ENCODE results near the gene PSKH1. TPM values are rescaled to one million over a fixed set of nuclear protein-coding genes. Genes with fewer than 3 reads are reported as not detected.
A peak's percentile ranks its signal among the peaks of the same experiment; 100 is the strongest.

The PSKH1 gene
- total and polyA plus RNA-seq, 4 donors, result 8.3 to 23.8 (median 13.8) TPM

GRCh38 chr16:67844497-67844896 lies 48.6 kb upstream of the PSKH1 start:
- Histone ChIP-seq H3K9me3 (ENCODE audit: control insufficient read depth in 4 of 4, low read length in 3 of 4) (no peaks in the 10 kb centered on the region), H3K27ac (ENCODE audit: low read depth in 1 of 2, low read length in 2 of 2) (no peak overlapping the region), H3K4me3 (ENCODE audit: low read depth in 1 of 3, low read length in 3 of 3) (no peak overlapping the region), H3K9ac (ENCODE audit: low read depth in 1 of 2, low read length in 2 of 2) (no peak overlapping the region), H3K36me3 (ENCODE audit: control insufficient read depth in 4 of 4, insufficient read depth in 3 of 4, low read depth in 1 of 4, low read length in 3 of 4) (no peaks in the 10 kb centered on the region), H3K27me3 (ENCODE audit: control insufficient read depth in 4 of 4, insufficient read depth in 4 of 4, low read length in 3 of 4) (no peaks in the 10 kb centered on the region), H3K4me1 (ENCODE audit: control insufficient read depth in 4 of 4, insufficient read depth in 4 of 4, low read length in 3 of 4) (peaks cover 14 to 54% (median 42%) of the 10 kb centered on the region in 4 donors)
- 89% methylated on average over 4 of the region's 4 CpGs for WGBS
- DNase-seq (ENCODE audit: low spot score), result no peak
- no peak for TF ChIP-seq SP1 (IDR thresholded peaks at IDR 0.05)
- no peak for TF ChIP-seq FOXA2 (IDR thresholded peaks at IDR 0.05)
- TF ChIP-seq EGR1 (IDR thresholded peaks at IDR 0.05; ENCODE audit: low read depth in 2 of 2), result no peak
- no peak for TF ChIP-seq RXRA (IDR thresholded peaks at IDR 0.05)
- no peak for TF ChIP-seq JUND (IDR thresholded peaks at IDR 0.05)
- TF ChIP-seq CTCF (IDR thresholded peaks at IDR 0.05; ENCODE audit: low read depth, low read length, missing input control), result no peak
- no peak for TF ChIP-seq FOXA1 (IDR thresholded peaks at IDR 0.05)
- TF ChIP-seq MAX (IDR thresholded peaks at IDR 0.05), result no peak
- no peak for TF ChIP-seq GABPA (IDR thresholded peaks at IDR 0.05 in 1 of 2, conservative IDR thresholded peaks at IDR 0.05 in 1 of 2)
- TF ChIP-seq NR2F2 (IDR thresholded peaks at IDR 0.05), result no peak
- no peak for TF ChIP-seq ZBTB33 (IDR thresholded peaks at IDR 0.05)
- TF ChIP-seq HNF4A (conservative IDR thresholded peaks at IDR 0.05), result no peak

- DNase-seq (ENCODE audit: low spot score), result no peak
- H3K9me3 ChIP-seq (ENCODE audit: control insufficient read depth in 4 of 4, low read length in 3 of 4), result no peaks in the 10 kb centered on the region
- H3K27me3 ChIP-seq (ENCODE audit: control insufficient read depth in 4 of 4, insufficient read depth in 4 of 4, low read length in 3 of 4), result no peaks in the 10 kb centered on the region
- WGBS, result 82% methylated on average over 5 of the region's 5 CpGs
- TF ChIP-seq FOXA1 (IDR thresholded peaks at IDR 0.05) (no peak), TAF1 (conservative IDR thresholded peaks at IDR 0.05) (no peak), HNF4A (conservative IDR thresholded peaks at IDR 0.05) (no peak), NR2F2 (IDR thresholded peaks at IDR 0.05) (no peak), RAD21 (IDR thresholded peaks at IDR 0.05) (no peak), CTCF (IDR thresholded peaks at IDR 0.05; ENCODE audit: low read depth, low read length, missing input control) (no peak)
- H3K4me1 ChIP-seq (ENCODE audit: control insufficient read depth in 4 of 4, insufficient read depth in 4 of 4, low read length in 3 of 4), result peaks cover 14 to 54% (median 42%) of the 10 kb centered on the region in 4 donors
- no peaks in the 10 kb centered on the region for H3K36me3 ChIP-seq (ENCODE audit: control insufficient read depth in 4 of 4, insufficient read depth in 3 of 4, low read depth in 1 of 4, low read length in 3 of 4)
- H3K4me3 ChIP-seq (ENCODE audit: low read depth in 1 of 3, low read length in 3 of 3), result peak overlapping the region; percentile 60 to 84 (median 80)
- H3K9ac ChIP-seq (ENCODE audit: low read depth in 1 of 2, low read length in 2 of 2), result peak overlapping the region; percentile 80 to 81
- peak overlapping the region; percentile 89 to 97 for H3K27ac ChIP-seq (ENCODE audit: low read depth in 1 of 2, low read length in 2 of 2)
Observed at GRCh38 chr16:67845291-67846062, 47.6 kb upstream of the PSKH1 start.

Data from liver (tissue), 9 donors.